ENCODE results near the gene CSAG3.
"Not testable (repeated sequence)": the region's sequence is repeated elsewhere in the genome, so short reads cannot be mapped to it uniquely, and the experiment has no call there.

The CSAG3 gene

GRCh38 chrX:152766562-152766961, 7.5 kb downstream of the CSAG3 start:
- H3K36me3 Mint-ChIP-seq (ENCODE audit: low read depth); H3K4me3 Mint-ChIP-seq; H3K27ac Mint-ChIP-seq; H3K4me1 Mint-ChIP-seq (ENCODE audit: low read depth); H3K9me3 Mint-ChIP-seq; H3K27me3 Mint-ChIP-seq: not testable (repeated sequence)

- not testable (repeated sequence) for H3K27ac Mint-ChIP-seq; H3K36me3 Mint-ChIP-seq (ENCODE audit: low read depth); H3K4me1 Mint-ChIP-seq (ENCODE audit: low read depth); H3K4me3 Mint-ChIP-seq; H3K9me3 Mint-ChIP-seq; H3K27me3 Mint-ChIP-seq
These were observed 10.7 kb downstream of the CSAG3 start, which contains the start of gene MAGEA6 for GRCh38 chrX:152769549-152770289. Gene MAGEA6 (minus strand): TSS chrX:152769689. CDS start chrX:152767650, 2,039 bp downstream.

GRCh38 chrX:152787062-152787461, 28.0 kb downstream of the CSAG3 start:
- H3K9me3 Mint-ChIP-seq; H3K36me3 Mint-ChIP-seq (ENCODE audit: low read depth); H3K27me3 Mint-ChIP-seq; H3K27ac Mint-ChIP-seq; H3K4me1 Mint-ChIP-seq (ENCODE audit: low read depth); H3K4me3 Mint-ChIP-seq: not testable (repeated sequence)

- Mint-ChIP-seq H3K4me3 (no peak overlapping the region), H3K27me3 (peaks cover 11% of the 10 kb centered on the region), H3K36me3 (ENCODE audit: low read depth) (no peaks in the 10 kb centered on the region)
These were observed 39.9 kb downstream of the CSAG3 start for GRCh38 chrX:152798945-152799344.

GRCh38 chrX:152806035-152806434, 47.0 kb downstream of the CSAG3 start:
- Mint-ChIP-seq H3K4me3 (no peak overlapping the region), H3K27ac (no peak overlapping the region), H3K9me3 (no peaks in the 10 kb centered on the region), H3K36me3 (ENCODE audit: low read depth) (no peaks in the 10 kb centered on the region), H3K27me3 (peaks cover 12% of the 10 kb centered on the region), H3K4me1 (ENCODE audit: low read depth) (peaks cover 5% of the 10 kb centered on the region)

More at GRCh38 chrX:152798945-152799344, 39.9 kb downstream of the CSAG3 start:
- Mint-ChIP-seq H3K27ac (no peak overlapping the region), H3K4me1 (ENCODE audit: low read depth) (no peaks in the 10 kb centered on the region), H3K9me3 (no peaks in the 10 kb centered on the region)
